Esophagus squamous epithelium (tissue), 5 donors: Measurements from ENCODE around the gene TNKS1BP1. TPM values are rescaled to one million over a fixed set of nuclear protein-coding genes. Genes with fewer than 3 reads are reported as not detected.

ENCODE experiments used
- DNase-seq: peaks from one replicate; lab custom pipeline; 2025; lab: John Stamatoyannopoulos, UW
- H3K27ac ChIP-seq, 4 donors: fragments of 200-600 bp; sonication (generic); one replicate each; pipeline ENCODE4 v1.5.1; 2016 to 2019; ENCODE audit warnings: mild to moderate bottlenecking in 1 of 4
- H3K27me3 ChIP-seq, 4 donors: fragments of 200-600 bp; sonication (generic); 1 replicate in 3 of 4; 2 replicates in 1 of 4; pipeline versions ENCODE4 v1.5.1 to v1.6.0; 2017 to 2021; ENCODE audit warnings: antibody characterized with exemption in 1 of 4
- H3K36me3 ChIP-seq, 3 donors: fragments of 200-600 bp; sonication (generic); one replicate each; pipeline ENCODE4 v1.5.1; 2016 to 2019
- H3K4me1 ChIP-seq, 3 donors: fragments of 200-600 bp; sonication (generic); one replicate each; pipeline ENCODE4 v1.5.1; 2017 to 2019
- H3K4me3 ChIP-seq, 4 donors: fragments of 200-600 bp; sonication (generic); 1 replicate in 3 of 4; 2 replicates in 1 of 4; pipeline ENCODE4 v1.5.1; 2016 to 2019; ENCODE audit warnings: mild to moderate bottlenecking in 2 of 4, moderate library complexity in 1 of 4
- H3K9me3 ChIP-seq, 3 donors: fragments of 200-600 bp; sonication (generic); one replicate each; pipeline ENCODE4 v1.5.1; 2016 to 2019
- POLR2A ChIP-seq, 4 donors: fragments of 450-650 bp; IDR thresholded peaks; one replicate each; pipeline ENCODE4 v1.6.1; 2017; ENCODE audit warnings: antibody characterized with exemption in 4 of 4, mild to moderate bottlenecking in 4 of 4, moderate library complexity in 3 of 4
- WGBS, 2 donors: methylation state at CpG; one replicate each; pipeline ENCODE4 v1.1.5; 2018; 5-methylcytosine and 5-hydroxymethylcytosine counted together
- intact Hi-C: fragments of 100-400 bp; cut with DNase I; formaldehyde crosslinking; loops from one replicate; pipeline ENCODE4 v1.15.0; 2022
- total RNA-seq, 4 donors: library from RNA; depleted of rRNA; stranded (reverse); fragments of >200 nt; gene quantifications; one replicate each; pipeline ENCODE4 v1.1.0, GENCODE V29; 2016
- TF ChIP-seq, protein P1 (sequence below), 6 experiments: fragments of 450-650 bp in 4 of 6; fragments of 200-600 bp in 2 of 6; sonication (generic) in 2 of 6; IDR thresholded peaks; one replicate each; pipeline ENCODE4 v1.5.1; 2016 to 2019; ENCODE audit warnings: antibody characterized with exemption in 6 of 6, mild to moderate bottlenecking in 4 of 6, moderate library complexity in 4 of 6
- donor health status: DM: yes; HTN: yes; CAD: no.

Gene TNKS1BP1
- total RNA-seq, 4 donors from 2014 or later, result 94.6 to 212 (median 124) TPM

DNA sequence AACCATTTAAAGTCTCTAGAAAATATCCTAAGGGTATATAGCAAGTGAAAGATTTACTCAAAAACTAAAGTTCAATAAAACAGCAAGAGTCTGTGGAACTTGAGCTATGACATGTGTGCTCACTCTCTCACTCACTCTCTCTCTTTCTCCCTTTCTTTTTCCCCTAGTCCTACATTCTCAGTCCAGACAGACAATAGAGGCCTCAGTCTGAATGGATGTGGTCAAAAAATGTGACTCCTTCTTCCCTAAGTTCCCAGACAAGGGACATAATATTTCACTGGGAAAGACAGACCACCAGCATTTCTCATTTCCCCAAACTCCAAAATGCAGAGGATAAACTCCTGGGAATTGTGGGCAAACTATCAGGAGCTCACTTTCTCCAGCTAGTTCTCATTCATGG, 70.1 kb downstream of the TNKS1BP1 start:
- intact Hi-C loops, result no loop called here
- TF ChIP-seq, protein P1, sequence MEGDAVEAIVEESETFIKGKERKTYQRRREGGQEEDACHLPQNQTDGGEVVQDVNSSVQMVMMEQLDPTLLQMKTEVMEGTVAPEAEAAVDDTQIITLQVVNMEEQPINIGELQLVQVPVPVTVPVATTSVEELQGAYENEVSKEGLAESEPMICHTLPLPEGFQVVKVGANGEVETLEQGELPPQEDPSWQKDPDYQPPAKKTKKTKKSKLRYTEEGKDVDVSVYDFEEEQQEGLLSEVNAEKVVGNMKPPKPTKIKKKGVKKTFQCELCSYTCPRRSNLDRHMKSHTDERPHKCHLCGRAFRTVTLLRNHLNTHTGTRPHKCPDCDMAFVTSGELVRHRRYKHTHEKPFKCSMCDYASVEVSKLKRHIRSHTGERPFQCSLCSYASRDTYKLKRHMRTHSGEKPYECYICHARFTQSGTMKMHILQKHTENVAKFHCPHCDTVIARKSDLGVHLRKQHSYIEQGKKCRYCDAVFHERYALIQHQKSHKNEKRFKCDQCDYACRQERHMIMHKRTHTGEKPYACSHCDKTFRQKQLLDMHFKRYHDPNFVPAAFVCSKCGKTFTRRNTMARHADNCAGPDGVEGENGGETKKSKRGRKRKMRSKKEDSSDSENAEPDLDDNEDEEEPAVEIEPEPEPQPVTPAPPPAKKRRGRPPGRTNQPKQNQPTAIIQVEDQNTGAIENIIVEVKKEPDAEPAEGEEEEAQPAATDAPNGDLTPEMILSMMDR (IDR thresholded peaks at IDR 0.05), result no peak
- TF ChIP-seq POLR2A (IDR thresholded peaks at IDR 0.05), result no peak
- Histone ChIP-seq H3K9me3 (no peaks in the 10 kb centered on the region), H3K4me3 (no peak overlapping the region), H3K4me1 (no peaks in the 10 kb centered on the region), H3K36me3 (no peaks in the 10 kb centered on the region), H3K27ac (no peak overlapping the region), H3K27me3 (peaks cover 0 to 5% (median 0%) of the 10 kb centered on the region in 4 donors)
- no peak for DNase-seq

DNA sequence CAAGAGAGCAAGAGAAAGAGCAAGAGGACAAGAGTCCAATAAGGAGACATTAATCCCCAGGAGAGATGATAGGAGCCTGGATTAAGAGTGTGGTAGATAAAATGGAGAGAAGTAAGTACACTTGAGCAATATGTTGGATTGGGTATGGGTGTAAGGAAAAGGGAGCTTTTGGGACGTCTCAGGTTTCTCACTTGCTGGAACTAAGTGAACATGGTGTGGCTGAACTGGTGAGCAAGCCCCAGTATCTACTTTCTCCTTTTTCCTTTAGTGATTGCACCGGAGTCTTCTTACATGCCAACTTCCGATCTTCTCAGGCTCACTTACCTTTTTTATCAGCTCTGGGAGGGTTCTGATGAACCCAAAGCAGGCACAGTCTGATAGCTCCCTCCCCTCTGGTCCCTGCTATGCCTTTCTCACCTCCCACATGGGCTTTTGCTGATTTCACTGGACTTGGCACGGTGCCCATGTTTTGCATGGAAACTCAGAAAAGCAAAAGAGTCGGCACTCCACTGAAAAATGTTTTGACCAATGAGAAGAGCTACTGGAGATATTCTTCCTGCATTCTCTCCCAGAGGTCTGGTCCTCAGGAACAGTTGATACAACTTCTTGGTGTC, 73.2 kb downstream of the TNKS1BP1 start:
- 30 to 38% methylated on average over 5 of the region's 5 CpGs for WGBS, 2 donors
- Histone ChIP-seq H3K4me3 (no peak overlapping the region), H3K36me3 (no peaks in the 10 kb centered on the region), H3K27ac (no peak overlapping the region), H3K4me1 (peaks cover 0 to 9% (median 0%) of the 10 kb centered on the region in 3 donors), H3K9me3 (no peaks in the 10 kb centered on the region), H3K27me3 (peaks cover 0 to 5% (median 0%) of the 10 kb centered on the region in 4 donors)
- no peak for DNase-seq
- no peak for TF ChIP-seq POLR2A (IDR thresholded peaks at IDR 0.05)
- TF ChIP-seq, protein P1 (IDR thresholded peaks at IDR 0.05), result no peak
- intact Hi-C loops, result no loop called here

DNA sequence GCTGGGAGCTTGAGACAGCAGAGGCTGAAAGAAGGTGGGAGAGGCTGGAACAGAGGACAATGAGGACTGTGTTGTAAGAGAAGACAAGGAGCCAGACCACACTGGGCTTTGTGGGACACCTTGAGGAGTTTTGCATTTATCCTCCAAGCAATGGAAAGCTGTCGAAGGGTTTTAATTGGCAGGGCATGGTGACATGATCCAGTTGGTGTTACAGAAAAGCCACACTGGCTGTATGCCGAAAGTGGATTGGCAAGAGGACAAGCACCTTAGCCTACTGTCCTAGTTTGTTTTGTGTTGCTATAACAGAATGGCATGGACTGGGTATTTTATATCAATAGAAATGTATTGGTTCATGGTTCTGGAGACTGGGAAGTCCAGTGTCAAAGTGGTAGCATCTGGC, 73.7 kb downstream of the TNKS1BP1 start:
- intact Hi-C loops, result no loop called here
- no peak for TF ChIP-seq POLR2A (IDR thresholded peaks at IDR 0.05)
- TF ChIP-seq, protein P1 (IDR thresholded peaks at IDR 0.05), result no peak
- Histone ChIP-seq H3K4me3 (no peak overlapping the region), H3K27me3 (peaks cover 0 to 5% (median 0%) of the 10 kb centered on the region in 4 donors), H3K27ac (no peak overlapping the region), H3K36me3 (no peaks in the 10 kb centered on the region), H3K4me1 (peaks cover 0 to 9% (median 0%) of the 10 kb centered on the region in 3 donors), H3K9me3 (no peaks in the 10 kb centered on the region)
- no peak for DNase-seq
- 62 to 97% methylated on average over 2 of the region's 2 CpGs for WGBS, 2 donors

Other genes with a start within 250 kb of the TNKS1BP1 start
- under 1 TPM in 2 of 4 donors, not detected in 2; 0.09 to 0.32 TPM for gene LRRC55, start 143.0 kb downstream of the TNKS1BP1 start, total RNA-seq
- gene APLNR, start 87.7 kb downstream of the TNKS1BP1 start, total RNA-seq, result 1 to 10 TPM in 1 of 4 donors, under 1 TPM in 3; 0.26 to 1.7 (median 0.34) TPM
- gene SSRP1, start 10.9 kb upstream of the TNKS1BP1 start, total RNA-seq, result 10 to 100 TPM; 49.0 to 98.8 (median 81.3) TPM
- gene P2RX3, start 13.4 kb upstream of the TNKS1BP1 start, total RNA-seq, result not detected
- not detected for gene PRG3, start 56.2 kb upstream of the TNKS1BP1 start, total RNA-seq
- not detected for gene PRG2, start 65.7 kb upstream of the TNKS1BP1 start, total RNA-seq
- gene SLC43A3, start 102.2 kb upstream of the TNKS1BP1 start, total RNA-seq, result 10 to 100 TPM; 54.1 to 90.9 (median 75.6) TPM
- 1 to 10 TPM in 2 of 4 donors, under 1 TPM in 2; 0.66 to 1.1 (median 0.90) TPM for gene RTN4RL2, start 135.6 kb upstream of the TNKS1BP1 start, total RNA-seq
- 10 to 100 TPM in 1 of 4 donors, 1 to 10 TPM in 3; 1.8 to 11.4 (median 4.1) TPM for gene SLC43A1, start 190.8 kb upstream of the TNKS1BP1 start, total RNA-seq
- 10 to 100 TPM; 33.0 to 47.3 (median 38.7) TPM for gene TIMM10, start 205.8 kb upstream of the TNKS1BP1 start, total RNA-seq
- not detected for gene SMTNL1, start 212.6 kb upstream of the TNKS1BP1 start, total RNA-seq
- 10 to 100 TPM; 11.0 to 46.4 (median 22.0) TPM for gene UBE2L6, start 242.7 kb upstream of the TNKS1BP1 start, total RNA-seq